CD1c-positive myeloid dendritic cell (primary cell): ENCODE results near the gene SLC17A6.

Source experiments
- DNase-seq: peaks from one replicate; pipeline ENCODE4 v3.0.0-alpha.2; 2016; ENCODE audit errors: extremely low spot score

Gene SLC17A6

DNA sequence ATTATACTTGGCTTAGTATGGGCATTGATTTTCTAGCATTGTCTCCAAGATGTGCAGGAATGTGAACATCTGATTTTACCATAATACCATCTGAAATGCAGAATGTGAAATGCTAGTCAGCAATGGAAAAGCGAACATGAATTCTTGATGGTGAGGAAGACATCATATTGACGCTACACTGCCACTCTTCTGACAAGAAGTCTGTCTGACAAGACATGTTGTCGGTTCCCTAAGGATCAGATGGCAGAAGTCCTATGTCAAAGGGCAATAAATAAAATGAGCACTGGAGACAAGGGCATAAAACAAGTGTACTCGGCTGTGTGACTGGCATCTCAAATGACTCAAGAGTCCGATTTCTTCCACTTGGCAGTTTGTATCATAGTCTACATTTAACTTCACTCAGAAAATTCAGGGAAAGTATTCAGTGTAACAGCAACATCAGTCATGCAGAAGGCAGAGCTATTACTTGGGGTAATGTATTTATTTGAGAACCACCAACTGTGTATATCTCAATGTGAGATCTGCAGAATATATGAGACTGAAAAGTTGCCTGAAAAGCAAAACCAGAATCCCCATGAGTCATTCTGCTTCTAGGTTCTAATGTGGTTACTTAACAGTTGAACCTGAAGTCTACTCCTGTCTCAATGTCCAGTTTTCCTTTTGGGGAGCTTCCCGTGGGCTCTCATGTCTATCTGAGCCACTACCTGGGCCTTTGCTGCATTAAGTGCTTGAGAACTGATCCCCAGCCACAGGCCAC is 51.5 kb downstream of the SLC17A6 start:
- DNase-seq = no peak

DNA sequence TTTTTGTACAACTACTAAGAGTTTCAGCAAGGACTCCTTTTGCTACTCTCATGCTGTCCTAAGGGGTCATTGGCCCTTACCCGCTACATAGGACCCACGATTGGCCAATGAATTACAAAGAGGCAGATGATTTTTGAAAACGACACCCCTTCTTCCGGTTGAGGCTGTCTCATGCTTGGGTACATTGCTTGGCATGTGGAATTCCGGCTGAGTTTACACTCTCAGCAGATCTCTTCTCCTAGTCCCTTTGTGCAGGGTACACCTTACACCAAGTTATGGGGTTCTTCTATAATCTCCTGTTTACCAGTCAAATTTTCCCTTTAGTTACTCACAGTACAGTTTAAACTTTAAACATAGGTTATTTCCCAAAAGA is 52.1 kb downstream of the SLC17A6 start:
- DNase-seq = no peak

DNA sequence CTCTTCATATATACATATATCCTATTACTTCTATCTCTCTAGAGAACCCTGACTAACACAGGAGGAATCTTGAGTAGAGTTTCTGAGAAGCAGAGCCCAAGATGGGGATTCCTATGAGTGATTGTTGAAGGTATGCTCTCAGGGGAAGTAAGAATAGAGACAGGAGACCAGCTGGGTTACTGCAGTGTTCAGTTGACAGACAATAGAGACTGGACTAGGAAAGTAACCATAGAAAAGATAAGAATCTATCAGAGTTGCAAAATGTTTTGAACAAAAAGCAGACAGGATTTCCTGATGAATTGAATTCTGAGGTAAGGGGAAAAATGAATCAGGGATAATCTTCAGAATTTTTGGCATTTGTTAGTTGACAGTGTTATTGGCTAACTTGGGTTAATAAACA is 54.4 kb downstream of the SLC17A6 start:
- DNase-seq = no peak

DNA sequence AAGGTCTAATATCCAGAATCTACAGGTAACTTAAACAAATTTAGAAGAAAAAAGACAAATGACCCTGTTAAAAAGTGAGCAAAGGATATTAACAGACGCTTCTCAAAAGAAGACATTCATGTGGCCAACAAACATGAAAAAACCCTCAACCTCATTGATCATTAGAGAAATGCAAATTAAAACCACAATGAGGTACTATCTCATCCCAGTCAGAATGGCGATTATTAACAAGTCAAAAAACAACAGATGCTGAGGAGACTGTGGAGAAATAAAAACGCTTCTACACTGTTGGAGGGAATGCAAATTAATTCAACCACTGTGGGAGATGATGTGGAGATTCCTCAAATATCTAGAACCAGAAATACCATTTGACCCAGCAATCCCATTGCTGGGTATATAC is 67.2 kb downstream of the SLC17A6 start:
- DNase-seq = no peak

DNA sequence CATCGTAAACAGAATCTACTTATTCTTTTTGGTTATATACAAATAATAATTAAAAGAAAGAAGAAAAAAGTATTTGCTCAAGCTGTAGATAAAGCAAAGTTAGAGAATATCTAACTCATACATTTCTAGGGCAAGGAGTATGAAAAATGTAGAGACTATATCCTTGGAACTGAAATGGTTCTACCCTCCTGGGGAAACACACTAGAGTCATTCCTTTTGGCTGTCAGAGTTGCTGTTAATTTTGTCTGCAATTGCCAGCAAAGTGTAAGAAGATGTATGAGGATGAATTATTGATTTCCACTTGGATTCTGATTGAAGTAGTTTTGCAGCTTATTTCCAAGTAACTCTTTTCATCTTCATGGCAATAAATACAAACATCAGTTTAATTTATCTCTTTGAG is 69.1 kb downstream of the SLC17A6 start:
- DNase-seq = no peak

DNA sequence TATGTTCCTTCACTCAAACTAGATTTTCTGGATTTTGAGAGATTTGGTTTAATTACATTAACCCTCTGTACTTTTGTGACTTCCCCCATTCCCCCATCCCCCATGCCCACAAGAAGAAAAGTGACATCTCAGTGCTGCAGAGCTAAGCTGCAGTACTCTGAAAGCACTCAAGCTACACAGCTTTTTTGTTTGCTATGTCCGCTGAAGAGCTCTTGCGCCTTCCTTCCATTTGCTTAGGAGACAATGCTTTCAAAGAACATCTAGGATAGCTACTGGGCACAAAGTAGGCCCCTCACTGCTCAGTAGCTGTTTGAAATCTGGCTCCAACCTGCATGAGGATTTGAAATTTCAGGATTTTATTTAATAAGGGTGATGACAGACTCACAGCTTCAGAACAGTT is 69.7 kb downstream of the SLC17A6 start:
- no peak for DNase-seq

DNA sequence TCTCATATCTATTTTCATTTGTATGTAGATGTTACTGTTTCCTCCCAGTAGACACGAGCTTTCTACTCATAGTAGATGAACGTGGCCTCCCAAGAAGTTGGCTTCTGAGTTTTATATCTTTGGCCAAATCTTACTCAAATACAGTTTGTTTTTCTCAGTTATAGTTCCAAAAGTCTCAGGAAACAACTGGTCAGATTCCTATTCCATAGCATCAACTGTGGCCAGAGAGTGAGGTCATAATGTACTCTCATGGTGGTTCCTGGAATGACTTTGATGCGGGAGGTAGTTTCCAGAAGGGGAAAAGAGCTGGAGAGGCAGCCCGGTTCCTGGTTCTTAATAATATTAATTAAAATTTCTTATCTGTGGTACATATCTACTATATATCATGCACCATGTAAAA is 77.3 kb downstream of the SLC17A6 start:
- no peak for DNase-seq

DNA sequence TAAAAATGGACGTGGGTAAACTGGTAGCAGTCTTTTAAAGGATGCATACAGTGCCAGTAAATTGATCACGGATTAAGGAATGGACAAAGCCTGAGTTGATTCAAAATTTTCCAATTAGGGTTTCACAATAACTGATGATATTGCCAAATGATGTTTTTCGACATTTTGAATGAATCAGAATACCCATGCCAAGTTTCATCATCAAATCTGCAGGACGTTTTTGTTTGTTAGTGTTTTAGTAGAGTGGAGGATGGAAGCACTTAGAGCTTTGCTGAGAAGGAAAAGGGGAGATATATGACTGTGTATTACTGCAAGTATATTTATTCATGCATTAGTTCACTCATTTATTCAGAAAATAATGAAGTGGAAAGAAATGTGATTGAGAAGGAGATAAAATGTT is 78.3 kb downstream of the SLC17A6 start:
- no peak for DNase-seq

DNA sequence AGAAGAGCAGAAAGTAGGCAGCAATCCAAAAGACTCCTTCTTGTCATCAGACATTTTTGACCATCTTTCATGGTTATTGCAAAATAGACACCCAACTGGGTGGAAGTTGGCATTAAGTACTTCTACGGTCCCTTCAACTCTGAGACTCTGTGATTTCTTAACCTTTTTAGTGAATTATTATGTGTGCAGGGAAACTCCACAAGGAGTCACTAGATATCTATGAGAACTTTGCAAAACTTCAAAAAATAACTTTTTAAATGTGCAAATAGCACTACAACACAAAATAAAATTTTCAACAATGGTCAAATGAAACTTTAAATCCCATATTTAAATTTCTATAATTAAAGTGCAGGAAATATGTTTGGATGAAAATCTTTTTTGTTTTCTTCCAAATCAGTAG is 88.7 kb downstream of the SLC17A6 start:
- no peak for DNase-seq
